ENCODE results near the gene LAMC3.

The LAMC3 gene

DNA sequence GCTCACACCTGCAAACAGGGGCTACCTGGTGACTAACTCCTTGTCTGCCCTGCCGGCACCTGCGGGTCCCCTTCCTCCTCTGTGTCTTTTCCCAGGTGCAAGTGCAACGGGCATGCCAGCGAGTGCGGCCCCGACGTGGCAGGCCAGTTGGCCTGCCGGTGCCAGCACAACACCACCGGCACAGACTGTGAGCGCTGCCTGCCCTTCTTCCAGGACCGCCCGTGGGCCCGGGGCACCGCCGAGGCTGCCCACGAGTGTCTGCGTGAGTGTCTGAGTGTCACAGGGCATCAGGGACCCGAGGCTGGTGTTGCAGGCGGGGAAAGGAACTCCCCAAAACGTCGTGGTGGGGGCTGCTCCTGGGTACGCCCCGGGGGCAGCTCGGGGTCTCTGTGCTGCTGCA, 27.1 kb downstream of the LAMC3 start:
- no peak for ATAC-seq

DNA sequence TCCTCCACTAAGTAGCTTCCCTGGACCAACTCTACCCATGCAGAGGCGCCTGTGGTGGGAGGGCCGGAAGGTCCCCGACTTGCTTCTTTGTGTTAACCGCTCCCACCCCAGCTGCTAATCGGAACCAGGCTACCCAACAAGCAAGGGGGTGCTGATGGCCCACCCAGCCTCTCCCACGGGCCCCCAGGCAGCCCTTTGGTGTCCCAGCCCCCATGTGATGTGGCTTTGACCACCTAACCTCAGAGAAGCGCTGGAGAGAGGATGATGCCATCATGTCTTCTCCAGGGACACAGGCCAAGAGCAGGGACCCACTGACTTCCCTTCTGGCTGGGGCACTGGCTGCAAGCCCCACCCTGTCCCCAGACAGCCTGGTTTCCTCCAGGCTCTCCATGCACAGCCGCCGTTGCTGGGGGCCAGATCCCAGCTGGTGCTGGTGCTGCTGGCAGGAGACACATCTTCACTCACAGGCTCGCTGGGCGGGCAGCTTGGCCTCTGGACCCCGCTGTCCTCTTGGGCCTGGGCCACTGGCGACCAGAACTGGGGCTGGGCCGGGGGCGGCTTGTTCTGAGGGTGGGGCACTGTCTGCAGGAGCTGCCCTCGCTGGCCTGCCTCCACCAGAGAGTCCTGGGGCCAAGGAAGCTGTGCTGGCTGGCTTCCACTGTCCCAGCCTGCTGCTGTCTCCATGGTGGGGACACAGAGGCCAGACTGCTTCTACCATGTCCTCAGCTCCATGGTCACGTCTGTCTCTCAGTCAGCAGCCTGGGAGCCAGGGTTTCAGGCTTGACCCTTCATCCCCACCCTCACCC, 27.8 kb downstream of the LAMC3 start:
- ATAC-seq: no peak; the same call in 2 of the 3 replicates
- TF ChIP-seq PPARA (CRISPR knock-in tag; IDR thresholded peaks at IDR 0.05; ENCODE audit: borderline replicate concordance) (no peak), ARNTL (CRISPR knock-in tag; IDR thresholded peaks at IDR 0.05; ENCODE audit: borderline replicate concordance, low read depth) (no peak), ZC3H10 (CRISPR knock-in tag; IDR thresholded peaks at IDR 0.05) (no peak), ISL1 (CRISPR knock-in tag; IDR thresholded peaks at IDR 0.05) (no peak), ZNF8 (CRISPR knock-in tag; IDR thresholded peaks at IDR 0.05) (no peak), BACH2 (CRISPR knock-in tag; IDR thresholded peaks at IDR 0.05; ENCODE audit: borderline replicate concordance) (no peak), GLIS3 (CRISPR knock-in tag; IDR thresholded peaks at IDR 0.05) (no peak), ZFP30 (CRISPR knock-in tag; IDR thresholded peaks at IDR 0.05) (no peak), TOX (CRISPR knock-in tag; IDR thresholded peaks at IDR 0.05; ENCODE audit: borderline replicate concordance) (no peak)
- TF ChIP-seq, protein P1, sequence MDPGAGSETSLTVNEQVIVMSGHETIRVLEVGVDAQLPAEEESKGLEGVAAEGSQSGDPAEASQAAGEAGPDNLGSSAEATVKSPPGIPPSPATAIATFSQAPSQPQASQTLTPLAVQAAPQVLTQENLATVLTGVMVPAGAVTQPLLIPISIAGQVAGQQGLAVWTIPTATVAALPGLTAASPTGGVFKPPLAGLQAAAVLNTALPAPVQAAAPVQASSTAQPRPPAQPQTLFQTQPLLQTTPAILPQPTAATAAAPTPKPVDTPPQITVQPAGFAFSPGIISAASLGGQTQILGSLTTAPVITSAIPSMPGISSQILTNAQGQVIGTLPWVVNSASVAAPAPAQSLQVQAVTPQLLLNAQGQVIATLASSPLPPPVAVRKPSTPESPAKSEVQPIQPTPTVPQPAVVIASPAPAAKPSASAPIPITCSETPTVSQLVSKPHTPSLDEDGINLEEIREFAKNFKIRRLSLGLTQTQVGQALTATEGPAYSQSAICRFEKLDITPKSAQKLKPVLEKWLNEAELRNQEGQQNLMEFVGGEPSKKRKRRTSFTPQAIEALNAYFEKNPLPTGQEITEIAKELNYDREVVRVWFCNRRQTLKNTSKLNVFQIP (CRISPR knock-in tag; IDR thresholded peaks at IDR 0.05; ENCODE audit: borderline replicate concordance, low read depth): no peak
- TF ChIP-seq, protein P2, sequence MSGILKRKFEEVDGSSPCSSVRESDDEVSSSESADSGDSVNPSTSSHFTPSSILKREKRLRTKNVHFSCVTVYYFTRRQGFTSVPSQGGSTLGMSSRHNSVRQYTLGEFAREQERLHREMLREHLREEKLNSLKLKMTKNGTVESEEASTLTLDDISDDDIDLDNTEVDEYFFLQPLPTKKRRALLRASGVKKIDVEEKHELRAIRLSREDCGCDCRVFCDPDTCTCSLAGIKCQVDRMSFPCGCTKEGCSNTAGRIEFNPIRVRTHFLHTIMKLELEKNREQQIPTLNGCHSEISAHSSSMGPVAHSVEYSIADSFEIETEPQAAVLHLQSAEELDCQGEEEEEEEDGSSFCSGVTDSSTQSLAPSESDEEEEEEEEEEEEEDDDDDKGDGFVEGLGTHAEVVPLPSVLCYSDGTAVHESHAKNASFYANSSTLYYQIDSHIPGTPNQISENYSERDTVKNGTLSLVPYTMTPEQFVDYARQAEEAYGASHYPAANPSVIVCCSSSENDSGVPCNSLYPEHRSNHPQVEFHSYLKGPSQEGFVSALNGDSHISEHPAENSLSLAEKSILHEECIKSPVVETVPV (CRISPR knock-in tag; IDR thresholded peaks at IDR 0.05): no peak
- TF ChIP-seq, protein P3, sequence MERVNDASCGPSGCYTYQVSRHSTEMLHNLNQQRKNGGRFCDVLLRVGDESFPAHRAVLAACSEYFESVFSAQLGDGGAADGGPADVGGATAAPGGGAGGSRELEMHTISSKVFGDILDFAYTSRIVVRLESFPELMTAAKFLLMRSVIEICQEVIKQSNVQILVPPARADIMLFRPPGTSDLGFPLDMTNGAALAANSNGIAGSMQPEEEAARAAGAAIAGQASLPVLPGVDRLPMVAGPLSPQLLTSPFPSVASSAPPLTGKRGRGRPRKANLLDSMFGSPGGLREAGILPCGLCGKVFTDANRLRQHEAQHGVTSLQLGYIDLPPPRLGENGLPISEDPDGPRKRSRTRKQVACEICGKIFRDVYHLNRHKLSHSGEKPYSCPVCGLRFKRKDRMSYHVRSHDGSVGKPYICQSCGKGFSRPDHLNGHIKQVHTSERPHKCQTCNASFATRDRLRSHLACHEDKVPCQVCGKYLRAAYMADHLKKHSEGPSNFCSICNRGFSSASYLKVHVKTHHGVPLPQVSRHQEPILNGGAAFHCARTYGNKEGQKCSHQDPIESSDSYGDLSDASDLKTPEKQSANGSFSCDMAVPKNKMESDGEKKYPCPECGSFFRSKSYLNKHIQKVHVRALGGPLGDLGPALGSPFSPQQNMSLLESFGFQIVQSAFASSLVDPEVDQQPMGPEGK (CRISPR knock-in tag; IDR thresholded peaks at IDR 0.05; ENCODE audit: borderline replicate concordance): no peak

More for the DNA sequence above, 27.1 kb downstream of the LAMC3 start:
- TF ChIP-seq ZFP3 (CRISPR knock-in tag; IDR thresholded peaks at IDR 0.05): no peak
- TF ChIP-seq, protein P4, sequence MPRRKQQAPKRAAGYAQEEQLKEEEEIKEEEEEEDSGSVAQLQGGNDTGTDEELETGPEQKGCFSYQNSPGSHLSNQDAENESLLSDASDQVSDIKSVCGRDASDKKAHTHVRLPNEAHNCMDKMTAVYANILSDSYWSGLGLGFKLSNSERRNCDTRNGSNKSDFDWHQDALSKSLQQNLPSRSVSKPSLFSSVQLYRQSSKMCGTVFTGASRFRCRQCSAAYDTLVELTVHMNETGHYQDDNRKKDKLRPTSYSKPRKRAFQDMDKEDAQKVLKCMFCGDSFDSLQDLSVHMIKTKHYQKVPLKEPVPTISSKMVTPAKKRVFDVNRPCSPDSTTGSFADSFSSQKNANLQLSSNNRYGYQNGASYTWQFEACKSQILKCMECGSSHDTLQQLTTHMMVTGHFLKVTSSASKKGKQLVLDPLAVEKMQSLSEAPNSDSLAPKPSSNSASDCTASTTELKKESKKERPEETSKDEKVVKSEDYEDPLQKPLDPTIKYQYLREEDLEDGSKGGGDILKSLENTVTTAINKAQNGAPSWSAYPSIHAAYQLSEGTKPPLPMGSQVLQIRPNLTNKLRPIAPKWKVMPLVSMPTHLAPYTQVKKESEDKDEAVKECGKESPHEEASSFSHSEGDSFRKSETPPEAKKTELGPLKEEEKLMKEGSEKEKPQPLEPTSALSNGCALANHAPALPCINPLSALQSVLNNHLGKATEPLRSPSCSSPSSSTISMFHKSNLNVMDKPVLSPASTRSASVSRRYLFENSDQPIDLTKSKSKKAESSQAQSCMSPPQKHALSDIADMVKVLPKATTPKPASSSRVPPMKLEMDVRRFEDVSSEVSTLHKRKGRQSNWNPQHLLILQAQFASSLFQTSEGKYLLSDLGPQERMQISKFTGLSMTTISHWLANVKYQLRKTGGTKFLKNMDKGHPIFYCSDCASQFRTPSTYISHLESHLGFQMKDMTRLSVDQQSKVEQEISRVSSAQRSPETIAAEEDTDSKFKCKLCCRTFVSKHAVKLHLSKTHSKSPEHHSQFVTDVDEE (CRISPR knock-in tag; IDR thresholded peaks at IDR 0.05): no peak
- no peak for TF ChIP-seq ZC3H10 (CRISPR knock-in tag; IDR thresholded peaks at IDR 0.05)
- TF ChIP-seq ZNF565 (CRISPR knock-in tag; conservative IDR thresholded peaks at IDR 0.05; ENCODE audit: low read depth): no peak
- no peak for TF ChIP-seq PPARA (CRISPR knock-in tag; IDR thresholded peaks at IDR 0.05; ENCODE audit: borderline replicate concordance)
- TF ChIP-seq CSDC2 (CRISPR knock-in tag; IDR thresholded peaks at IDR 0.05): no peak
- TF ChIP-seq ARNTL (CRISPR knock-in tag; IDR thresholded peaks at IDR 0.05; ENCODE audit: borderline replicate concordance, low read depth): no peak
- no peak for TF ChIP-seq SNAI2 (CRISPR knock-in tag; IDR thresholded peaks at IDR 0.05)
- TF ChIP-seq, protein P2 (CRISPR knock-in tag; IDR thresholded peaks at IDR 0.05): no peak
- TF ChIP-seq TCF4 (CRISPR knock-in tag; IDR thresholded peaks at IDR 0.05; ENCODE audit: borderline replicate concordance): no peak
- TF ChIP-seq RARB (CRISPR knock-in tag; IDR thresholded peaks at IDR 0.05): no peak
- TF ChIP-seq ISL1 (CRISPR knock-in tag; IDR thresholded peaks at IDR 0.05): no peak
- TF ChIP-seq, protein P5, sequence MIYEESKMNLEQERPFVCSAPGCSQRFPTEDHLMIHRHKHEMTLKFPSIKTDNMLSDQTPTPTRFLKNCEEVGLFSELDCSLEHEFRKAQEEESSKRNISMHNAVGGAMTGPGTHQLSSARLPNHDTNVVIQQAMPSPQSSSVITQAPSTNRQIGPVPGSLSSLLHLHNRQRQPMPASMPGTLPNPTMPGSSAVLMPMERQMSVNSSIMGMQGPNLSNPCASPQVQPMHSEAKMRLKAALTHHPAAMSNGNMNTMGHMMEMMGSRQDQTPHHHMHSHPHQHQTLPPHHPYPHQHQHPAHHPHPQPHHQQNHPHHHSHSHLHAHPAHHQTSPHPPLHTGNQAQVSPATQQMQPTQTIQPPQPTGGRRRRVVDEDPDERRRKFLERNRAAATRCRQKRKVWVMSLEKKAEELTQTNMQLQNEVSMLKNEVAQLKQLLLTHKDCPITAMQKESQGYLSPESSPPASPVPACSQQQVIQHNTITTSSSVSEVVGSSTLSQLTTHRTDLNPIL (CRISPR knock-in tag; IDR thresholded peaks at IDR 0.05; ENCODE audit: low read depth): no peak
- TF ChIP-seq, protein P3 (CRISPR knock-in tag; IDR thresholded peaks at IDR 0.05; ENCODE audit: borderline replicate concordance): no peak
- no peak for TF ChIP-seq ZNF70 (CRISPR knock-in tag; IDR thresholded peaks at IDR 0.05)
- TF ChIP-seq, protein P1 (CRISPR knock-in tag; IDR thresholded peaks at IDR 0.05; ENCODE audit: borderline replicate concordance, low read depth): no peak
- no peak for TF ChIP-seq OSR1 (CRISPR knock-in tag; IDR thresholded peaks at IDR 0.05)
- no peak for TF ChIP-seq TOX (CRISPR knock-in tag; IDR thresholded peaks at IDR 0.05; ENCODE audit: borderline replicate concordance)
- TF ChIP-seq ZFP30 (CRISPR knock-in tag; IDR thresholded peaks at IDR 0.05): no peak
